Hematopoietic multipotent progenitor cell treated with erythropoietin and hydrocortisone succinate and interleukin-3 and kit ligand, for 17 days (in vitro differentiated cells): Measurements from ENCODE around the gene RBP2.

Experiments
- DNase-seq: peaks from one replicate; pipeline ENCODE4 v3.0.0-alpha.2; 2015; ENCODE audit warnings: low spot score

Gene RBP2

GRCh38 chr3:139480585-139480984 is 4.3 kb upstream of the RBP2 start:
- DNase-seq, result no peak

GRCh38 chr3:139477710-139478640 is 1.7 kb upstream of the RBP2 start:
- no peak for DNase-seq

DNA sequence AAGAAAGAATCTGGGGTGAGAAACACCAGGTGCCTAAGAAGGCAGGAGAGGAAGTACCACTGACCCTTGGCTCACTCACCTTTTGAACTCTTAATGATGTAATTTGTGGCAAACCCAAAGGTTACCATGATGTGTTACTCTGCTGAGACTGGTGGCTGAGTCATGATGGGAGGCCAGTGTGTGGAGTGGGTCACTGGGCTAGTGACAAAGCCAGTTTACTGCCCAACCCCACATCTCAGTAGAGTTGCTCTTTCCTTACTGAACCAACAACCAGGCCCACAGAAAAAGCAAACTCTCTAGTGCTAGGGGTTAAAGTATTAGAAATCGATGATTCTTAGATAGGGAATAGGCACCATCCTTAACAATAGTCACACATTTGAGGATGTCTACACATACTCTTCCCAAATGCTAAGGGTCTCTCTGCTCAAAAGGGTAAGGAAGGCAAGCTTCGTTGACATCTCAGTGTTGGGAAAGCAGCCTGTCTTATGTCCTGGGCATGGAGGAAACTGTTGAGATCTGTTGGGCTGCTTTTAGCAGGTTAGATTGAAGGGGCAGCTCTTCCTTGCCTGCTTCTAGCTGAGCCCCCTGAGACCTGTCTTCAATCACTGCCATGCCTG is 3.1 kb downstream of the RBP2 start:
- no peak for DNase-seq

DNA sequence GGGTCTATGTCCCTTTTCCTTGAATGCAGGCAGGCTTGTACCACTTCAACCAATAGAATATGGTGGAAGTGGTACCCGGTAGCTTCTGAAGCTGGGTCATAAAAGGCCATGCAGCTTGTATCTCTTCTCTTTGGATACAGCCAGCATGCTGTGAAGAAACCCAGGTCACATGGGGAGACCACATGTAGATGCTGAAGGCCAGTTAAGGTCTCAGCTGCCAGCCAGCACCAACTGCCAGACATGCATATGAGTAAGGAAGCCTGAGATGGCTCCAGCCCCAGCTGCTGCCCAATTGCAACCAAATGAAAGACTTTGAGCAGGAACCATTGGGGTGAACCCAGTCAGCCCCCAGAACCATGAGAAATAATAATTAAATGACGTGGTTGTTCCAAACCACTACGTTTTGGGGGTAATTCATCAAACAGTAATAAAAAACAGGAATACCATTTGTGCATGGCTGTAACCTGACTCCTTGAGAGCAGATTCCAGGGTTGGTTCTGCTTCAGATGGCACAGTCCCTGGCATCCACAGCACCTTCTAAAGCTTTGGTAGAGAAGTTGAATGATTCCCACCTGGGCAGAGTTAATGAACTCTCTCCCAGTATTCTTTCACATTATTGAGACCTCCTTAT is 3.8 kb downstream of the RBP2 start:
- no peak for DNase-seq

GRCh38 chr3:139470199-139470598 is 6.1 kb downstream of the RBP2 start:
- DNase-seq, result no peak

DNA sequence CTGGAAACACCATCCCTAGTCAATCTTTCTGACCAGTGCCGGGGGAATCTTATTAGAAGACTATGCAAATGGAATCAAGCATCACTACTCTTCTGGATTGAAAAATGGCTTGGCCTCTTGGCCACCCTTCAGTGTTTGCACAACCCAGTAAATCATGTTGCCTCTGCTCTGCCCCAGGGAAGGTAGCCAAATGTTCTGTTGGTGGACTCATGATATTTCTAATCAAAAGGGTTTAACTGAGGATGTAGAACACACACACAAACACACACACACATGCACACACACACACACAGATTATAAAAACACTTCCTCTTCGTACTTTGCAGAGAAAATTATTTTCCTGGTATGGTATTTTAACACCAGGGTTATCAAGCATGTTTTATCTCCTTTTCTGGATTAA is 7.9 kb downstream of the RBP2 start:
- DNase-seq, result no peak

DNA sequence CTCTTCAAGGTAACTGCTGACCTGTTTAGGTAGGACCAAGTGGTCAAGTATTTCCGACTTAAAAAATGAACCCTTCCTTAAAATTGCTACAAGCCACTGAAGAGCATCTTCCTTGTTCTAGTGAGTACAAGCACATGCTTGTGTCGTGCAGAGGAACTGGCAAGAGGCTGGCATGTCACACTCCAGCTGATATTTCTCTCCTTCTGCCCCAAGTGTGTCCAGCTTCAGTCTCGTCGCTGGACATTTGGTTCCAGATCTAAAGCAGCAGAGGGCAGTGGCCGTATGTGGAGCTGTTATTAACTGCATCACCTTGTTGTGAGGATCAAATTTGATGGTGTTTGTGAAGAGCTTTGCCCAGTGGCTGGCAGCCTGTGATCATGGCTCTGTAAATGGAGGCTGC is 10.0 kb downstream of the RBP2 start:
- DNase-seq, result no peak

DNA sequence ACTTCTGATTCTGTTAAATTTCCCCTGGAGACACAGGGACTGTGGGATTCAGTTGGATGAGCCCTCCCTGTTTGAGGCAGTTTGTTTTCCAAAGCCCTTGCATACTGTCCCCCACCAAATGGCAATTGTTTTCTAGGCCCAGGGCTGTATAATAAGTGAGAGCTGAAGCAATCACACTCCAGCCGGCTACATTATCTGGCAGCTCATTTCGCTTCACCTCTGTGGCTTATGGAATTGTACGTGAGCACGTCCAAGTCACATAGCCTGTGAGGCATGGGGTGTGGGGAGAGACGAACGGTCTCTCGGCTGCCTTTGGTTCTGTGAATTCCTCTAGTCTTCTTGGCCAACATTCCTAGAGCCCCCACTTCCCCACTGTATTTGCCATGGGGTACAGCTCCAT is 10.7 kb downstream of the RBP2 start:
- DNase-seq, result no peak

- DNase-seq, result no peak
Observed at GRCh38 chr3:139463466-139463865, 12.8 kb downstream of the RBP2 start.

DNA sequence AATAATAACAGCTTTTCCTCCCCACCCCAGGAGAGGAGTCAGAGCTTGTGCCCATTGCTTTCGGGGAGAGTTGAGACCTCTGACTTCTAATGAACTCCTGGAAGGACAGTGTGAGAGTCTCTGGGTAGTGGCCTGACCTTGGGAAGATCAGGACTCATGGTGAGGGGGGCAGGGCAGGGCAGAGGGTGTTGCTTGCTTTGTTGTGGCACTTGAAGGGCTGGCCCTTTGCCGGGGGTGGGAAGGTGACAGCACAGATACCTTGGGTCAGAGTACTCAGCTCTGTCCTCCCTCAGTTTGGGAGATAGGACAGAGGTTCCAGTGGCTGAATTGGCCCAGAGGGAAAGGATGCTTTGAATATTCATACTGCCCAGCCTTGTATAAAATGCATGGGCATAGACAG is 15.8 kb downstream of the RBP2 start:
- DNase-seq, result no peak

- no peak for DNase-seq
Observed at GRCh38 chr3:139460076-139460475, 16.2 kb downstream of the RBP2 start.

DNA sequence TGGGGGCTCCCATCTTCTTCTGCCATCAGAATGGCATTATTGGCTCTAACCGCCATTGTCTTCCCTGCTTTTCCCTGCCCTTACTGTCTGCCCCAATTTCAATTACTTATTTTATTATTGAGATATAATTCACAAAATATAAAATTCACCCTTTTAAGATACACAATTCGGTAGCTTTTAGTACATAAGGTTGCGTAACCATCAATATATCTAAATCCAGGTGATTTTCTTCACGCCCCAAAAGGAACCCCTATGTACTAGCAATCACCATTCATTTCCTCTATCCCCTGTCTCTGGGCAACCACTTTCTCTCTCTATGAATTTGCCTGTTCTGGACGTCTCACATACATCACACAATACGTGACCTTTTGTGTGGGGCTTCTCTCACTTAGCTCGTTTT is 18.0 kb downstream of the RBP2 start:
- no peak for DNase-seq

DNA sequence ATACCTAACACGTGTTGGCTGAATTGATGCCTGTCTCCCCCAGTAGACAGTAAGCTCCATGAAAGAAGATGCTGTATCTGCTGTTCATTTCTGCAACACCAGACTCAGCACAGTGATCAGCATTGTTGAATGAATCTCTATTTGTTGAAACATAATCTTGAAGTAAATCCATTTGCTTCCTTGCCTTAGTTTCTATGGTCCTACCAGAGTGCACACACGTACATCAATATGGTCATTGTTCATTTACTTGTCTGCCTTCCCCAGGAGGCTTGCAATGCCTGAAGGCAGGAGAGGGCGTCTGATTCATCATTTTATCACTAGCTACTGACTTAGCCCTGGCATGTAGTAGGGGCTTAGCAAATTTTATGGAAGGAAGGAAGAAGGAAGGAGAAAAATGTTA is 19.2 kb downstream of the RBP2 start:
- DNase-seq, result no peak

GRCh38 chr3:139456386-139456785 is 19.9 kb downstream of the RBP2 start:
- no peak for DNase-seq

GRCh38 chr3:139455855-139456254 is 20.5 kb downstream of the RBP2 start:
- DNase-seq, result no peak

GRCh38 chr3:139455206-139455605 is 21.1 kb downstream of the RBP2 start:
- no peak for DNase-seq

GRCh38 chr3:139454346-139454745 is 22.0 kb downstream of the RBP2 start:
- no peak for DNase-seq

GRCh38 chr3:139450159-139450558 is 26.2 kb downstream of the RBP2 start:
- DNase-seq, result no peak

DNA sequence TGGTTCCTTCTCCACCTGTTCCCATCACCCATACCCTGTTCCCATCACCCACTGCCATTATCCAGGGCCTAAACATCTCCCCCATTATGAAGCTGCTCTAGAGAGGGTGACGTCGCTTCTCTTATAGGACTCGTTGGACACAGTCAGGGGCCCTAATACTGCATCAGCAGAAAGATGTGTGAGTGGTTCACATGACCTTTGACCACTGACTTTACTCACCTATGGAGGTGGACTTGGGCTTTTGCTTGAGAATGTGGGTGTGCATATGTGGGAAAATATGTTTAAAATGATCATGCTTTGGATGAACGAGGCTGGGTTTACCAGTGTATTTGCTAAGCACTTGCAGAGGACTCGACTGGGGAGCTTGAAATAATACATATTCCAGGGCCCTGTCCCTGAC is 26.8 kb downstream of the RBP2 start:
- DNase-seq, result no peak

DNA sequence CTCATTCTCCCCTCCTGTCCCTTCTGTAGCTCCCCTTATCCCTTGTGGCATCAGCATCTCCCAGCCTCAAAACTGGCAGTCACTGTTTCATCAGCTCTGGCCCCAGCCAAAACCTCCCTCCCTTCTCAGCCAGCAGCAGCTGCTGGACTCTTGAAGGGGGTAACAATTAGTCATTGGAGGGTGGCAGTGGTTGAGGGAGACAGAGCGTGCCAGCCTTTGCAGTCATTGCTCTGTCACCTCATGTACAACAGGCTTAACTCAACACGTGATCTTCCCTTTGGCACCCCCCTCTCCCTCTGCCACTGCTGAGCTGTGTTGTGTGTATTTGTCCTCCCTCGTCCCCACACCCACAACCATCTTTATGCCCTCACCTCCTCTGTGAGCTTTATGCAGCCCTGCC is 28.2 kb downstream of the RBP2 start:
- no peak for DNase-seq

- DNase-seq, result no peak
Observed at GRCh38 chr3:139447486-139447885, 28.8 kb downstream of the RBP2 start.

DNA sequence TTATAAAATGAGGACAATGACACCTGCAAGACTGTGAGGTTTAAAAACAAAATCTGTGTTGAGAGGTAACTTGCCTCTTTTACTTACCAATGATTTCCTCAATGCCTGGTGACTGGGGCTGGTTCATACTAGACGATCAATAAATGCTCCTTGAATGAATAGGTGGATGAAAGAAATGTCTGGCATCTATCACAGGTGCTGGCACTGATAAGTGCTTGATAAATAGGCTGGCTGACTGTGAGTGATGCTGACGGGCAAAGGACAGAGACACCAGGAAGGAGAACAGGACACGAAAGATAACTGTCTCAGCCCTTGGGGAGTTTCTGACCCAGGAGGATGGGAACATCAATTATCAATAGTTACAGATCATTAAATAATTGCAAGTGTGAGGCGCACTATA is 31.9 kb downstream of the RBP2 start:
- no peak for DNase-seq

DNA sequence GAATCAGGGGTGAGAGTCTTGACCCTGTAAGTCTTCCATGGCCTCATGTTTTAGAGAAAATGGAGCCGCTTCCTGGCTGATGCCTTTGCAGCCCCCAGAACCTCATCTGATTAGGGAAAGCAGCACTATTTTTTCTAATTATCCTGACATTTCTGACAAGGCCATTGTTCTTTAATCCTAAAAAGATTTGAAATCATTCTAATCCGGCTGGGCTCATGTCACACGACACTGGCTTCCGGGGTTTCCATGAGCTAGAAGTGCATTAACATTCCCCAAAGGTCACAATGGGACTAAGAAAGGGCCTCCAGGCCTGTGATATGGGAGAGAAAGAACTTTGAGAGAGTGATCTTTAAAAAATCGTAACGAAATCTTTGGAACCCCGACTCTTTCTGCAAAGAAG is 33.1 kb downstream of the RBP2 start:
- DNase-seq, result no peak
